ENCODE results near the gene HHAT.

- TF ChIP-seq ZNF772 (CRISPR knock-in tag; IDR thresholded peaks at IDR 0.05) (no peak), ZFP41 (CRISPR knock-in tag; IDR thresholded peaks at IDR 0.05; ENCODE audit: borderline replicate concordance) (no peak), CTCF (CRISPR knock-in tag; IDR thresholded peaks at IDR 0.05) (no peak), PRDM4 (CRISPR knock-in tag; IDR thresholded peaks at IDR 0.05; ENCODE audit: borderline replicate concordance) (no peak), KLF6 (CRISPR knock-in tag; IDR thresholded peaks at IDR 0.05) (no peak), EP300 (IDR thresholded peaks at IDR 0.05; ENCODE audit: low read depth in 2 of 2, low read length in 2 of 2) (no peak), EP300 (CRISPR knock-in tag; IDR thresholded peaks at IDR 0.05; ENCODE audit: borderline replicate concordance) (no peak), ZNF337 (CRISPR knock-in tag; IDR thresholded peaks at IDR 0.05; ENCODE audit: borderline replicate concordance, low read depth) (no peak), ZBTB43 (CRISPR knock-in tag; conservative IDR thresholded peaks at IDR 0.05) (no peak), DNMT1 (CRISPR knock-in tag; IDR thresholded peaks at IDR 0.05) (no peak), BCL3 (CRISPR knock-in tag; IDR thresholded peaks at IDR 0.05) (no peak), NFIC (IDR thresholded peaks at IDR 0.05; ENCODE audit: low read length) (no peak), ZNF776 (CRISPR knock-in tag; IDR thresholded peaks at IDR 0.05) (no peak)
These were observed 16.8 kb upstream of the HHAT start for GRCh38 chr1:210311726-210312493.
